Heart left ventricle (tissue), 16 donors: ENCODE data around the gene INPP4B. TPM values are rescaled to one million over a fixed set of nuclear protein-coding genes. Genes with fewer than 3 reads are reported as not detected.
"Not testable (repeated sequence)": the region's sequence is repeated elsewhere in the genome, so short reads cannot be mapped to it uniquely, and the experiment has no call there.

Source experiments
- ATAC-seq, 4 donors: fragments of 200-7000 bp; cut with Tn5 transposase; one replicate each; pipeline ENCODE4 v1.9.1; 2020 to 2022; ENCODE audit warnings: moderate library complexity in 4 of 4, mild to moderate bottlenecking in 3 of 4, moderate number of reproducible peaks in 1 of 4
- DNase-seq, 5 donors: peaks; one replicate each; pipeline ENCODE4 v3.0.0-alpha.2; 2020
- H3K27ac ChIP-seq, 12 donors: fragments of 200-600 bp; sonication (generic) in 4 of 12; one replicate each; pipeline versions ENCODE4 v1.5.0 to v1.8.0; 2016 to 2022; ENCODE audit warnings: mild to moderate bottlenecking in 2 of 12
- H3K27me3 ChIP-seq, 9 donors: fragments of 200-600 bp; sonication (generic) in 2 of 9; one replicate each; pipeline versions ENCODE4 v1.5.1 to v1.8.0; 2016 to 2022; ENCODE audit warnings: mild to moderate bottlenecking in 3 of 9
- H3K36me3 ChIP-seq, 9 donors: fragments of 200-600 bp; sonication (generic) in 2 of 9; one replicate each; pipeline versions ENCODE4 v1.5.0 to v1.8.0; 2018 to 2022; ENCODE audit warnings: mild to moderate bottlenecking in 2 of 9
- H3K4me1 ChIP-seq, 12 donors: fragments of 200-600 bp; sonication (generic) in 4 of 12; one replicate each; pipeline versions ENCODE4 v1.5.0 to v1.8.0; 2016 to 2022; ENCODE audit warnings: mild to moderate bottlenecking in 3 of 12
- H3K4me3 ChIP-seq, 12 donors: fragments of 200-600 bp; sonication (generic) in 4 of 12; one replicate each; pipeline versions ENCODE4 v1.5.0 to v1.8.0; 2017 to 2022; ENCODE audit warnings: mild to moderate bottlenecking in 9 of 12, moderate library complexity in 4 of 12
- H3K9me3 ChIP-seq, 12 donors: fragments of 200-600 bp; sonication (generic) in 4 of 12; one replicate each; pipeline versions ENCODE4 v1.5.0 to v1.8.0; 2016 to 2022; ENCODE audit warnings: mild to moderate bottlenecking in 1 of 12
- CTCF ChIP-seq, 12 donors: fragments of 200-600 bp; sonication (generic) in 4 of 12; IDR thresholded peaks; one replicate each; pipeline versions ENCODE4 v1.5.0 to v1.8.0; 2018 to 2022; ENCODE audit warnings: antibody characterized with exemption in 12 of 12, mild to moderate bottlenecking in 5 of 12
- POLR2A ChIP-seq, 2 donors: fragments of 450-650 bp; IDR thresholded peaks; one replicate each; pipeline ENCODE4 v1.6.1; 2017; ENCODE audit warnings: antibody characterized with exemption in 2 of 2, mild to moderate bottlenecking in 2 of 2, moderate library complexity in 2 of 2
- WGBS, 4 donors: extraction: QIAGEN DNeasy Blood & Tissue Kit in 2 of 4; methylation state at CpG; one replicate each; pipeline versions ENCODE4 v1.1.5 to v1.1.7; 2013 to 2018; 5-methylcytosine and 5-hydroxymethylcytosine counted together
- intact Hi-C, 10 donors: fragments of 100-400 bp; cut with DNase I; formaldehyde crosslinking; loops; one replicate each; pipeline versions ENCODE4 v1.11.1 to v1.14.2; 2022
- polyA plus RNA-seq, 2 donors: library from polyadenylated mRNA; stranded (reverse); fragments of 200-250 nt; gene quantifications; one replicate each; pipeline ENCODE4 v1.2.3, GENCODE V29; 2013
- total RNA-seq, 9 donors: library from RNA; depleted of rRNA in 2 of 9; stranded (reverse); fragments of >200 nt in 2 of 9; fragmentation: NEBNext Ultra II Directional in 3 of 9; extraction: Animal tissue kit (Norgen Biotek cat#: 25700) in 3 of 9; gene quantifications; one replicate each; pipeline versions ENCODE4 v1.1.0 to v1.2.4, GENCODE V29; 2016 to 2023
- donor health status: ischemic (EF 13 %, LVEDD 7.1; RV severe dilation, severe dysfunction).
- donor health status: healthy with polysubstance abuse.
- donor health status: DM: no; HTN: yes; CAD: no.
- donor health status: DM: no; HTN: no; CAD: no.
- donor health status: ischemic (EF 25% LVEDD 6.9; RV normal size, moderate dysfunction).
- donor health status: ischemic (EF 25% LVEDD 5.7; RV mildly dilated, moderate dysfunction).
- donor health status: healthy.
- donor health status: DM: yes; HTN: yes; CAD: no.
- donor health status: ischemic (EF 35%, LVEDD 5.7; RV mildly dilated, moderate dysfunction).
- donor health status: nonischemic (EF 11% LVEDD 7.7; RV severe dilation, severe dysfunction).
- donor health status: DM: yes; HTN: yes; CAD: no.
- donor health status: PGD.
- donor health status: ischemic (EF 29% LVEDD 5.4; RV normal size, mild dysfunction).
- donor health status: nonischemic (EF 23%, LVEDD 6.1; RV moderate dilation, normal function).

INPP4B gene
- total and polyA plus RNA-seq, 11 donors: 5.5 to 128 (median 39.1) TPM

- H3K36me3 ChIP-seq: peaks cover 0 to 17% (median 0%) of the 10 kb centered on the region in 9 donors
- no peaks in the 10 kb centered on the region for H3K9me3 ChIP-seq
- intact Hi-C loops: no loop called here
- H3K27ac ChIP-seq: no peak overlapping the region
- 71 to 76% (median 72%) methylated on average over 2 of the region's 2 CpGs for WGBS, 4 donors
- ATAC-seq (no peak), DNase-seq (no peak)
- TF ChIP-seq CTCF (IDR thresholded peaks at IDR 0.05): no peak
- TF ChIP-seq POLR2A (IDR thresholded peaks at IDR 0.05): no peak
- H3K4me3 ChIP-seq: no peak overlapping the region
- no peaks in the 10 kb centered on the region for H3K27me3 ChIP-seq
- peaks cover 0 to 3% (median 0%) of the 10 kb centered on the region in 12 donors for H3K4me1 ChIP-seq
Measured at GRCh38 chr4:142083264-142083663, 762.8 kb downstream of the INPP4B start.

- H3K4me3 ChIP-seq: no peak overlapping the region
- peaks cover 0 to 16% (median 0%) of the 10 kb centered on the region in 9 donors for H3K36me3 ChIP-seq
- H3K9me3 ChIP-seq: no peaks in the 10 kb centered on the region
- ATAC-seq (peak; percentile 55 to 84 (median 80)), DNase-seq (no peak)
- peak overlapping the region in 5 of 12 donors; percentile 22 to 57 (median 31) for H3K27ac ChIP-seq
- no peak for TF ChIP-seq CTCF (IDR thresholded peaks at IDR 0.05)
- no peak for TF ChIP-seq POLR2A (IDR thresholded peaks at IDR 0.05)
- whole genome bisulfite sequencing, 4 donors: 35 to 49% (median 41%) methylated on average over 4 of the region's 4 CpGs
- H3K4me1 ChIP-seq: peaks cover 0 to 3% (median 0%) of the 10 kb centered on the region in 12 donors
- intact Hi-C loops: no loop called here
- H3K27me3 ChIP-seq: no peaks in the 10 kb centered on the region
Measured at GRCh38 chr4:142081025-142081424, 765.1 kb downstream of the INPP4B start.

- Histone ChIP-seq H3K9me3 (no peaks in the 10 kb centered on the region), H3K27ac (no peak overlapping the region), H3K27me3 (no peaks in the 10 kb centered on the region), H3K36me3 (peaks cover 0 to 7% (median 0%) of the 10 kb centered on the region in 9 donors), H3K4me1 (peaks cover 0 to 3% (median 0%) of the 10 kb centered on the region in 12 donors), H3K4me3 (no peak overlapping the region)
- no peak for TF ChIP-seq POLR2A (IDR thresholded peaks at IDR 0.05)
- TF ChIP-seq CTCF (IDR thresholded peaks at IDR 0.05): no peak
- DNase-seq: no peak
- intact Hi-C loops: no loop called here
- WGBS, 4 donors: 94 to 99% (median 97%) methylated on average over 1 of the region's 1 CpG
- ATAC-seq: no peak
Measured at GRCh38 chr4:142079959-142080358, 766.1 kb downstream of the INPP4B start.

- no peak overlapping the region for H3K27ac ChIP-seq
- DNase-seq (no peak), ATAC-seq (no peak)
- TF ChIP-seq CTCF (IDR thresholded peaks at IDR 0.05) (no peak), POLR2A (IDR thresholded peaks at IDR 0.05) (no peak)
- intact Hi-C loops: no loop called here
- peaks cover 0 to 3% (median 0%) of the 10 kb centered on the region in 12 donors for H3K4me1 ChIP-seq
- no peaks in the 10 kb centered on the region for H3K9me3 ChIP-seq
- H3K27me3 ChIP-seq: no peaks in the 10 kb centered on the region
- peaks cover 0 to 3% (median 0%) of the 10 kb centered on the region in 9 donors for H3K36me3 ChIP-seq
- WGBS, 4 donors: 49 to 76% (median 60%) methylated on average over 2 of the region's 2 CpGs
- H3K4me3 ChIP-seq: no peak overlapping the region
Measured at GRCh38 chr4:142077048-142077447, 769.1 kb downstream of the INPP4B start.

- not testable (repeated sequence) for H3K27me3 ChIP-seq, ATAC-seq
- WGBS, 4 donors: 85 to 98% (median 91%) methylated on average over 1 to 2 of the region's 2 CpGs
Measured at GRCh38 chr4:142068304-142068703, 777.8 kb downstream of the INPP4B start.

GRCh38 chr4:142066562-142066961 lies 779.5 kb downstream of the INPP4B start:
- DNase-seq, H3K27me3 ChIP-seq, H3K4me3 ChIP-seq, intact Hi-C loops, H3K4me1 ChIP-seq, ATAC-seq, H3K36me3 ChIP-seq, H3K27ac ChIP-seq: not testable (repeated sequence)
- H3K9me3 ChIP-seq: peaks cover 0 to 31% (median 5%) of the 10 kb centered on the region in 12 donors
- WGBS, 4 donors: 95 to 97% (median 96%) methylated on average over 8 of the region's 8 CpGs

More at GRCh38 chr4:142068304-142068703, 777.8 kb downstream of the INPP4B start:
- peaks cover 0 to 33% (median 5%) of the 10 kb centered on the region in 12 donors for H3K9me3 ChIP-seq
- H3K4me3 ChIP-seq, intact Hi-C loops, DNase-seq, H3K36me3 ChIP-seq, H3K4me1 ChIP-seq, H3K27ac ChIP-seq: not testable (repeated sequence)
